IPS-18a (cell line): Measurements from ENCODE around the gene RPS3.

Experiments
- H3K27ac ChIP-seq: one replicate; pipeline ENCODE4 v1.5.1; 2013; ENCODE audit warnings: low read length
- H3K27me3 ChIP-seq: one replicate; pipeline ENCODE4 v1.6.1; 2013; ENCODE audit warnings: mild to moderate bottlenecking, low read length; ENCODE audit not compliant: control insufficient read depth, insufficient read depth
- H3K36me3 ChIP-seq: one replicate; pipeline ENCODE4 v1.6.1; 2013; ENCODE audit warnings: low read depth, low read length; ENCODE audit not compliant: control insufficient read depth
- H3K4me1 ChIP-seq: one replicate; pipeline ENCODE4 v1.6.1; 2013; ENCODE audit warnings: low read depth, low read length; ENCODE audit not compliant: control insufficient read depth
- H3K4me3 ChIP-seq: one replicate; pipeline ENCODE4 v1.5.1; 2013; ENCODE audit warnings: low read length
- H3K9ac ChIP-seq: one replicate; pipeline ENCODE4 v1.6.1; 2013; ENCODE audit warnings: mild to moderate bottlenecking, low read length, moderate library complexity
- H3K9me3 ChIP-seq: one replicate; pipeline ENCODE4 v1.6.1; 2013; ENCODE audit warnings: low read depth, low read length; ENCODE audit not compliant: control insufficient read depth

The RPS3 gene

GRCh38 chr11:75453916-75454655 lies 54.8 kb downstream of the RPS3 start:
- Histone ChIP-seq H3K4me1 (peaks cover 6% of the 10 kb centered on the region), H3K9ac (no peak overlapping the region), H3K9me3 (no peaks in the 10 kb centered on the region), H3K36me3 (no peaks in the 10 kb centered on the region), H3K27ac (no peak overlapping the region), H3K4me3 (no peak overlapping the region), H3K27me3 (no peaks in the 10 kb centered on the region)

GRCh38 chr11:75454987-75455386 lies 55.7 kb downstream of the RPS3 start:
- Histone ChIP-seq H3K9me3 (no peaks in the 10 kb centered on the region), H3K4me3 (no peak overlapping the region), H3K27me3 (no peaks in the 10 kb centered on the region), H3K4me1 (peaks cover 6% of the 10 kb centered on the region), H3K27ac (no peak overlapping the region), H3K36me3 (no peaks in the 10 kb centered on the region), H3K9ac (no peak overlapping the region)
